Activated CD4-positive, alpha-beta T cell treated with anti-CD3 and anti-CD28 coated beads, Interleukin-2, amount 10 ng/mL, durations not matched to agents 24 days and 14 days (primary cell): ENCODE measurements around the gene NSFL1C. TPM values are rescaled to one million over a fixed set of nuclear protein-coding genes. Genes with fewer than 3 reads are reported as not detected.

Source experiments
- DNase-seq: peaks from one replicate; pipeline ENCODE4 v3.0.0; 2022
- H3K27ac Mint-ChIP-seq: one replicate; pipeline ENCODE4 v1.8.0; 2022; ENCODE audit warnings: mild to moderate bottlenecking, mixed read lengths
- H3K27me3 Mint-ChIP-seq: one replicate; pipeline ENCODE4 v1.8.0; 2022; ENCODE audit warnings: mixed read lengths
- H3K36me3 Mint-ChIP-seq: one replicate; pipeline ENCODE4 v1.8.0; 2022; ENCODE audit warnings: low read depth, mild to moderate bottlenecking, mixed read lengths
- H3K4me1 Mint-ChIP-seq: one replicate; pipeline ENCODE4 v1.8.0; 2021; ENCODE audit warnings: mixed read lengths
- H3K4me3 Mint-ChIP-seq: one replicate; pipeline ENCODE4 v1.8.0; 2022; ENCODE audit warnings: mild to moderate bottlenecking, moderate library complexity, mixed read lengths
- H3K9me3 Mint-ChIP-seq: one replicate; pipeline ENCODE4 v1.8.0; 2021; ENCODE audit warnings: mixed read lengths
- intact Hi-C: fragments of 100-400 bp; cut with micrococcal nuclease; formaldehyde crosslinking; loops from one replicate; pipeline ENCODE4 v1.15.1; 2023
- total RNA-seq: library from RNA; stranded (reverse); gene quantifications from 2 replicates; pipeline ENCODE4 v1.2.3, GENCODE V29; 2022

NSFL1C gene
- total RNA-seq, 1 donor from 2014 or later = 101 TPM

DNA sequence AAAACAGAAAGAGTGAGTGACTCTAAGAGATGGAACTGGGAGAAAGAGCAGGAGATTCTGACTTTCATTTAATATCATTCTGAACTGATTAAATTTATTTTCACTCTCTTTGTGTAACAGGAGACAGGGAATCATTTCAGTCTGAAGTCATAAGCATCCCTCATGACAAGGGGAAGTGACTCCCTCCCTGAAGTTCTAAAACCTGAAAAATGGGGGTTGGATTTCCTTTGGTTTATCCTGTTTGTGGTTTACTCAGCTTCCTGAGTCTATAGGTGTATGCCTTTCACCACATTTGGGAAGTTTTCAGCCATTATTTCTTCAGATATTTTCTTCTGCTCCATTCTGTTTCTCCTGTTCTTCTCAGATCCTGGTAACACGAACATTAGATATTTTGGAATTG is 70.4 kb downstream of the NSFL1C start:
- peaks cover 9% of the 10 kb centered on the region for H3K9me3 Mint-ChIP-seq
- no peak for DNase-seq
- peaks cover 3% of the 10 kb centered on the region for H3K27me3 Mint-ChIP-seq
- intact Hi-C loops = no loop called here
- H3K36me3 Mint-ChIP-seq = peaks cover 6% of the 10 kb centered on the region
- peaks cover 22% of the 10 kb centered on the region for H3K4me1 Mint-ChIP-seq
- H3K27ac Mint-ChIP-seq = no peak overlapping the region
- H3K4me3 Mint-ChIP-seq = no peak overlapping the region

DNA sequence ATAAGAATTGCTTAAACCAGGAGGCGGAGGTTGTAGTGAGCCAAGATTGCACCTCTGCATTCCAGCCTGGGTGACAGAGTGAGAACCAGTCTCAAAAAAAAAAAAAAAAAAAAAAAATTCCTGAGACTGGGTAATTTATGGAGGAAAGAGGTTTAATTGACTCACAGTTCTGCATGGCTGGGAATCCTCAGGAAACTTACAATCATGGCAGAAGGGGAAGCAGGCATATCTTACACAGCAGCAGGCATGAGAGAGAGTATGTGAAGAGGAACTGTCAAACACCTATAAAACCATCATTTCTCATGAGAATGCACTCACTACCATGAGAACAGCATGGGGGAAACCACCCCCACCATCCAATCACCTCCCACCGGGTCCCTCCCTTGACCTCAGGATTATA is 72.0 kb downstream of the NSFL1C start:
- Mint-ChIP-seq H3K36me3 (peaks cover 15% of the 10 kb centered on the region), H3K4me1 (peaks cover 36% of the 10 kb centered on the region), H3K27me3 (peaks cover 3% of the 10 kb centered on the region), H3K27ac (no peak overlapping the region), H3K9me3 (peaks cover 9% of the 10 kb centered on the region), H3K4me3 (no peak overlapping the region)
- intact Hi-C loops = loop anchor here (5.0 kb wide), 1 partner anchor 167 kb away; the partner anchor contains the start of gene RAD21L1
- DNase-seq = no peak

DNA sequence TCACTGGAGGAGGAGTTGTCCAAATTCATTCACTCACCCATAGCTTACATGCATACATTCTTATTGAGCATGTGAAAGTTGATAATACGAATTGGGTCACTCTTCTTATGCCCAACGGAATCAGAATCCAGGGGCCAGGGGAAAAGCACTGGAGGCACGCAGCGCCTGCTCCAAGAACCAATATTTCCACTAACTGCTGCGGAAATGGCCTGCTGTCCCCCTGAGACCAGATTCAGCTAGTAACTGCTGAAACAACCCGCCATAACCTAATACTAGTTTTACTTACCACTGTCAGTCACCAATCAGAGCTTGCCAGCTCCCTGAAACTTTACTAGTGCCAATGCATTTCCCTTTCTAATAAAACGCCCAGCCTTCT is 73.2 kb downstream of the NSFL1C start:
- H3K27ac Mint-ChIP-seq = peak overlapping the region; percentile 90
- intact Hi-C loops = loop anchor here (1.0 to 5.0 kb wide), 6 partner anchors 36 to 275 kb away; partner anchors contain the start of genes NSFL1C, PSMF1 and RAD21L1
- peaks cover 9% of the 10 kb centered on the region for H3K9me3 Mint-ChIP-seq
- H3K36me3 Mint-ChIP-seq = peaks cover 22% of the 10 kb centered on the region
- peak overlapping the region; percentile 79 for H3K4me3 Mint-ChIP-seq
- H3K4me1 Mint-ChIP-seq = peaks cover 46% of the 10 kb centered on the region
- no peak for DNase-seq
- peaks cover 3% of the 10 kb centered on the region for H3K27me3 Mint-ChIP-seq

DNA sequence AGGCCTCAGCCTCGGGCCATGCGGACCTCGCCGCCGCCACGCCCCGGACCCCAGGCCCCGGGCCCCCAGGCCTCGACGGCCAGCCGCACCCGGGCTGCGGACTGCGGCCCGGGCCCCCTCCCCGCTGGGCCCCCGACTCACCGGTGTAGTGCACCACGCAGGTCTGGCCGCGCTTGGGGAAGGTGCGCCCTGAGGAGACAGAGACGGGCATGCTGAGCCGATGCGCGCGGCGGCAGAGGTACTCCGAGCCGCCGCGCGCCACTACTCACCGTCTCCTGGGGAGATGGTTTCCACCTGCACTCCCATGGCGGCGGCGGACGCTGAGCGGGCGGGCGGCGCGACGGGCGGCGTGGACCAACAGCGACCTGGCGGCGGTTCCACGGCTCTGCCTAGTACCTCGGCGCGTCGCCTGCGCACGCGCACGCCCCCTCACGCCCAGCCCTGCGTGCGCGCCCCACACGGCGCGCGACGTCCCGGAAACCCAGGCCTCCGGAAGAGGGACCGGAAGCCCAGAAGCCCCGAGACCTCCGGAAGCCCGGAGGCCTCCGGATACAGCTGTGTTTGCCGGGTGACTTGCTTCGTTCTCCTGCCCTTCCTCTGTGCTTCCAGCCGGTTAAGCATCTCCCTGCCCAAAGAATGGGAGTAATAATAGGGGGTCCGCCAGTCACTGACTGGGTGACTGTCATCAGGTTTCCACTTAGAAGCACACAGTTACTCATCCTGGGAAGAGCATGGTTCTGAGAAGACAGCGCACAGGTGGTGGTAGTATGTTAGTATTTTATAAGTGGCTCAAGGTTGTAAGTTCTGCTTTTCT is 73.7 kb downstream of the NSFL1C start, which contains the start of gene FKBP1A:
Gene FKBP1A (minus strand): TSS at position 362 of the 814 bp plus-strand sequence. CDS start 56 bp downstream, at position 306.
- H3K27ac Mint-ChIP-seq = peak within 1 kb of the TSS; percentile 90
- peaks cover 24% of the 10 kb centered on the region for H3K36me3 Mint-ChIP-seq
- intact Hi-C loops = loop anchor here (1.0 to 5.0 kb wide), 6 partner anchors 36 to 275 kb away; partner anchors contain the start of genes NSFL1C, PSMF1 and RAD21L1
- DNase-seq = peak; percentile 97
- peaks cover 3% of the 10 kb centered on the region for H3K27me3 Mint-ChIP-seq
- peak within 1 kb of the TSS; percentile 79 for H3K4me3 Mint-ChIP-seq
- H3K4me1 Mint-ChIP-seq = peaks cover 52% of the 10 kb centered on the region
- H3K9me3 Mint-ChIP-seq = peaks cover 9% of the 10 kb centered on the region

DNA sequence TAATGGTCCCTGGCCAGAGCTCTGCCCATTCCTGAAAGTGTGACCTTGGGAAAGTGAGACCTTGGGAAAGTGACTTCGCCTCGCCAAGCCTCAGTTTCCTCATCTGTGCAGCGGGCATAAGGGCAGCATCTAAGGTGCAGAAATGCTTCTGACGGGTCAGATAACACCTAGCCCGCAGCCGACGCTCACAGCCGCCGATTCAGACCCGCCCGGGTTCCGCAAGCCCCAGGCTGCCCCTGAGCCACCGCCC is 74.3 kb downstream of the NSFL1C start:
- DNase-seq = no peak

More for the DNA sequence above, 74.3 kb downstream of the NSFL1C start:
- H3K4me3 Mint-ChIP-seq = peak overlapping the region; percentile 79
- peaks cover 55% of the 10 kb centered on the region for H3K4me1 Mint-ChIP-seq
- peaks cover 3% of the 10 kb centered on the region for H3K27me3 Mint-ChIP-seq
- peak overlapping the region; percentile 84 for H3K27ac Mint-ChIP-seq
- H3K9me3 Mint-ChIP-seq = peaks cover 9% of the 10 kb centered on the region
- intact Hi-C loops = loop anchor here (5.0 kb wide), 1 partner anchor 165 kb away; the partner anchor contains the start of gene RAD21L1
- H3K36me3 Mint-ChIP-seq = peaks cover 27% of the 10 kb centered on the region

Other genes starting within 250 kb of the NSFL1C start
- not detected in 2 replicates for gene RAD21L1, start 240.8 kb downstream of the NSFL1C start, total RNA-seq
- gene SNPH, start 200.6 kb downstream of the NSFL1C start, total RNA-seq = 1.7 and 1.8 TPM in 2 replicates
- gene SDCBP2, start 137.7 kb downstream of the NSFL1C start, total RNA-seq = 2.0 and 3.0 TPM in 2 replicates
- 291 and 292 TPM in 2 replicates for gene FKBP1A, start 73.8 kb downstream of the NSFL1C start, total RNA-seq
- not detected in 2 replicates for gene SIRPB2, start 24.6 kb upstream of the NSFL1C start, total RNA-seq
- not detected in 2 replicates for gene SIRPD, start 90.9 kb upstream of the NSFL1C start, total RNA-seq
- gene SIRPB1, start 153.2 kb upstream of the NSFL1C start, total RNA-seq = 0.82 and 2.8 TPM in 2 replicates
- 33.8 and 34.3 TPM in 2 replicates for gene SIRPG, start 190.9 kb upstream of the NSFL1C start, total RNA-seq